HT1080 (cell line): ENCODE results near the gene SPTY2D1. TPM values are rescaled to one million over a fixed set of nuclear protein-coding genes. Genes with fewer than 3 reads are reported as not detected.
"Not testable (repeated sequence)": the region's sequence is repeated elsewhere in the genome, so short reads cannot be mapped to it uniquely, and the experiment has no call there.

ENCODE experiments used
- DNase-seq: peaks from one replicate; pipeline ENCODE4 v3.0.0-alpha.2; 2015; ENCODE audit warnings: low read depth
- total RNA-seq: library from RNA; depleted of rRNA; stranded (reverse); fragments of >200 nt; shearing (Covaris generic); gene quantifications from 2 replicates; pipeline ENCODE4 v1.2.3, GENCODE V29; 2014

The SPTY2D1 gene
- total RNA-seq, 1 experiment from 2014 or later = 16.7 TPM

DNA sequence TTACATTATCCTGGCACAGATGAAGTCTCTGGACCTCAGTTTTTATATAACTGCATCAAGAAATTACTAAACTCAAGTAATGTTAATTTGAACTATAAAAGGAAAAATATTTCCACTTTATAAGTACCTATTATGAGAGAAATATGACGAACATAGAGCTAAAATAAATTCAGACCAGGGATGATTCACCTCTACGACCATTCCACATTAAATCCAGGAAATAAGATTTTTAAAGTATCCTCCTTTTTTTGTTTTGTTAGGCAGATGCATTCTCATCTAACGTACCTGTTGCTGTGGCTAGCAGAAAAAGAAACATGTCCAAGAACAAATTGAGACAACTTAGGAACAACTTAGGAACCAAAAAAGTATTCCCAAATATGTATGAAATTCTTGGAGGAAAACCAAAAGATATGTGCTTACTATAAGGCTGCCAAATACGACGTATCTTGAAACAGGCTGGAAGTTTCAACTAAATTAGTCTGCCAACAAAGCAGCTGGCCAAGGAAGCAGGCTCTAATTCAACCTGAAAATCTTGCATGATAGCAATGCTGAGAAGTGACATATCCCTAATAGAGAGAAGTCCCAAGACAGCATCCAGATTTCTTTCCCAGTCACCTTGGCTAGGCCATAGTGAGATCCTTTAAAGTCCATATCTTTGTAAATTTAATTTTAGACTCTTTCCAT lies 15.7 kb downstream of the SPTY2D1 start:
- no peak for DNase-seq

DNA sequence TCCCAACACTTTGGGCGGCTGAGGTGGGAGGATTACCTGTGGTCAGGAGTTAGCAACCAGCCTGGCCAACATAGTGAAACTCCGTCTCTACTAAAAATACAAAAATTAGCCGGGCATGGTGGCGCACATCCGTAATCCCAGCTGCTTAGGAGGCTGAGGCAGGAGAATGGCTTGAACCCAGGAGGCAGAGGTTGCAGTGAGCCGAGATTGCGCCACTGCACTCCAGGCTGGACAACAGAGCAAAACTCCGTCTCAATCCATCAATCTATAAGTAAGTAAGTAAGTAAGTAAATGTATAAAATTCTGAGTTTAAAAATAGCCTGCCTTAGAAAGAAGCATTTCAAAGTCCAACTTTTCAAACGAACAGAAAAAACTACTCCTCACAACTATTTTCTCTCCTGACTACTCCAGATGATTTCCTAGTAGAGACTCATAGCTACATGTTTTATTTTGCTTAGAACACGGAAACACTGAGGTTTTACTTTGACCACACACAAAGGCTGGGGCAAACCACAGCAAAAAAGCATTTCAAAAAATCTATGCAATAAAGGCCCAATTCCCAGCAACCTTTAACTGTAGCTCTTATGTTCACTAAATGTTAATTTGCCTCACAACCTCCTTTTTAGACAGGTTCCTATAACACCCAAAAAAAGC lies 16.3 kb downstream of the SPTY2D1 start:
- peak; percentile 45 for DNase-seq

DNA sequence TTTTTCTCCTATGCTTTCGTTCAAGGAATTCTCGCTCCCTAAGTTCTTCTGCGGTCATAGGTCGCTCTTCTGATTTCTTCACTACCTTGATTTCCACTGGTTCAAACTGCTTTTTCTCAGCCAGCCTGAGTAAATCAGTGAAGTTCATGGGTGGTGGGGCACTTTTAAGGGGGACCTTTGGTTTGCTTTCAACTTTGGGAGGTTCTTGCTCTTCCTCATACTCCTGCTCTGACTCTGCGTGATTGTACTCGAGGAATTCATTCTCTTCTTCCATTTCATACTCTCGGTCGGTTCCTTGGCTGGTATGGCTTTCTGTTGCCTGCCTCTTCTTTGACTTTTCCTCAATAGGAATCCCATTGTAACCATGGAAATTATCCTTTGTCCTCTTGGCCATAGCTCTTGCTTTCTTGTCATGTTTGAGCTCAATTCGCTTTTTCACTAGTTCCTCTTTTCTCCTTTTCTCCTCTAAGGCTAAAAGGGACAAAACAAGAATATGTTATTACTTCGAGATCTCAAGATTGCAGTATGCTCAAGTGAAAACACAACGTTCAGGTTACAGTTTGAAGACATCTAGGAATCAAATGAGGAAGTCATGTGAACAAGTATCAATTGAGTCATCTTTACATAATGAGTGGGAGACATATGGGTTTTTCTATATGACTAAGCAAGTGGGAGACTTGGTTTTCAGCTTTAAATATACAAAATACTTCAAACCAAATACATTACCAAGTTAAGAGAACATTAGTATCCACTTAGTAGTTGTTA lies 18.3 kb downstream of the SPTY2D1 start:
- peak; percentile 40 for DNase-seq

DNA sequence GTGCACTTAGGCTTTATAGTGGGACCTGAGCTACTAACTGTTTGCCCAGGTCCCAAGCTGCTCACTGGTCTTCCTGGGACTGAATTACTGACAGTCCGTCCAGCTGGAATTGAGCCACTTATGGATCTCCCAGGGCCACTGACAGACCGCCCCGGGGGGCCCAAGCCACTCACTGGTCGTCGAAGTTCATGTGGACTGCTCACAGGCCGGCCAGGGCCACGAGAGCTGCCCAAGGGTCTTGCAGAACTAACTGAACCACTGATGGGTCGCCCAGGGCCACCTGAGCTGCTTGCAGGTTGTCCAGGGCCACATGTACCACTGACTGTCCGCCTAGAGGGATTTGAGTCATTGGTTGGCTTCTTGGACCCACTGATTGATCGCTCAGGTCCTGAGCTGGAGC lies 19.5 kb downstream of the SPTY2D1 start:
- no peak for DNase-seq

DNA sequence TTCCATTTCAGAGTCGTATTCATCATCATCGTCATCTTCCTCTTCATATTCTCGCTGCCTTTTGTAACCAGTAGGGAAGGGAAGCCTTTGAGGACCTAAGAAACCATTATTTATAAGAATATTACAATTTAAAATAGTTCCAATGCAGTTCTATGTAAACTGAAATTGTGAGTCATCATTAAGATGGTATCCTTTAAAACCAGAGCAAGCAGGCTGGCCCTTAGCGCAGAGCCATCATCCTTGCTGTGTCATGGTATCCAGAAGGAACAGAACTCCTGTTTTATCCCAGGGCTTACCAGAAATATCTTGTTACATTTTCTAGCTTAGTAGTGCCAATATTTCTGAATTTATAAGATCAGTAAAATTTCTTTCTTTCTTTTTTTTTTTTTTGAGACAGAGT lies 21.7 kb downstream of the SPTY2D1 start:
- no peak for DNase-seq

DNA sequence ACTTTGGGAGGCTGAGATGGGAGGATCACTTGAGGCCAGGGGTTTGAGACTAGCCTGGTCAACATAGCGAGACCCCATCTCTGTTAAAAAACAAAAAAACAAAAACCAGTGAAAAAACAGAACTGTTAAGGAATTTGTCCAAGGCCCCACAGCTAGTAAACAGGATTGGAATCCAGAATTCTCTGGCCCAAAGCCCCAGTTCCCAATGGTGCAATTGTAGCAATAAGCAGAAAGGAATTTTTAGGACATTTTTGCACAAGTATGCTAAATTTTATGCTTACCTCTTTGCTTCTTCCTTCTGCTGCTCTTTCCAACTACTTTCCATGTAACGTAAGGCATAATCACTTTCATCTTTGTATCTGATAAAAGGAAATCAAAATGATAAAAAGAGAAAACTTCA lies 22.9 kb downstream of the SPTY2D1 start:
- no peak for DNase-seq

DNA sequence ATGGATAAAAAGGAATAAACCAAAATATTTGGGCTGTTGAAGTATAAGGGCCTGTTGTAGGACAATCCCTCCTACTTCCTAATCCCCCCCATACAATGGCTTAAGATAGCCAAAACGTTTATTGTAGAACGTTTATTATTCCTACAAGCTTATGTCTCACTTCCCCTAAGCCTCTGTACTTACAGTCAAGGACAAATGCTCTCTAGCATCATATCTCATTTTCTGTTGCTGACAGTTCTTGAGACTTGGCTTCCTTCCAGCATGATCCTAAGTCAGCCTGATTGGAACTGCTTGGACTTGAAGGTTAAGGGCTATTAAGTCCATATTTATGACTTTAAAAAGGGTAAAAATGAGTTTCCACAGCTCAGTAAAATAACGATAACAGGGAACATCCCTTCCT lies 25.8 kb downstream of the SPTY2D1 start:
- DNase-seq = no peak

DNA sequence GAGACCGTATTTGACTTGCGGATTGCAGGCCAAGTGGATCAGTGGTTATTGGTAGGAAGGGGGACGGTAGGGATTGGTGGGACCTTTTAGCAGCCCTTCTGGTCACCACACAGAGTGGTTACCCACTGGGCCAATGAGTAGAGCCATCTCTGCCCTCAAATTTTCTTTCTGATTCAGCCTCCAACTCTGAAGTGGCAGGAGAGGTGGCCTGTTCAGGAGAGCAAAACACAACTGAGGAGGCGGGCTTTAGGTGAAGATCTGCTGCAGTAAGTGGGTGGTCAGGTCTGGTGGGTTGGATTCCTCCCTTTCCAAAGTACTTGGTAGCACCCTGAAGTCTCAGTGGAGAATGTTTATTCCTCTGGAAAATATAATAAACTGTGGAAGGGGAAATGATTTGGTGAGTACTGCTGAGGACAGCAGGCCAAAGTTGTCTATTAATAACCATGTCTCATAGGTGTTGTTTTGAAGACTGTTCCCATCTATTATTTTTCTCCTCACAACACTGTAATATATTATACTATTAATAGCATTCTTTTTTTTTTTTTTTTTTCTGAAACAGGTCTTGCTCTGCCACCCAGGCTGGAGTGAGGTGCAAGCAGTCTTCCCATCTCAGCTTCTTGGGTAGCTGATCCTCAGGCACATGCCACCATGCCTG lies 33.1 kb downstream of the SPTY2D1 start:
- DNase-seq = no peak

DNA sequence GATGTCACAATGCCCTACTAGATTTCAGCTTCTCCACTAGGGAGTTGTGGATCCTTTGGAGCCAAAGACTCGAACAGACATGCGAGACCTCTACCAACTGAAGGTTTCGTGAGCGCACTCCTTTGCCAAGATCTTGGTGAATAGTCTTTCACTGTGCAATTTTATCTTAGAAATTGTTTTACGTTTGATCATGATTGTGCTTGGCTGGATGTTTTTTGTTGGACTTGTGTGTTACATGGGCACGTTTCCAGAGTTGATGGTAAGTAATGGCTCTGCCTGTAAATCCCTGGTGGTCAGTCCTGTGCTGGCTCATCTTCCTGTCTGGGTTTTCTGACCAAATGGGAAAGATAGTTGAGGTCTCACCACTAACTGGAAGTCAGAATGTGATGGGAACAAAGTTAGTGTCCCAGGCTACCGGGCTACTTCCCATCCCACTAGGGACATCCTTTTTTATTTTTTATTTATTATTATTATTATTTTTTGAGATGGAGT lies 34.4 kb downstream of the SPTY2D1 start, which contains the start of gene MISFA:
Gene MISFA (plus strand): TSS at position 51 of the 492 bp plus-strand sequence. CDS start 140 bp downstream, at position 191.
- DNase-seq = peak; percentile 5

DNA sequence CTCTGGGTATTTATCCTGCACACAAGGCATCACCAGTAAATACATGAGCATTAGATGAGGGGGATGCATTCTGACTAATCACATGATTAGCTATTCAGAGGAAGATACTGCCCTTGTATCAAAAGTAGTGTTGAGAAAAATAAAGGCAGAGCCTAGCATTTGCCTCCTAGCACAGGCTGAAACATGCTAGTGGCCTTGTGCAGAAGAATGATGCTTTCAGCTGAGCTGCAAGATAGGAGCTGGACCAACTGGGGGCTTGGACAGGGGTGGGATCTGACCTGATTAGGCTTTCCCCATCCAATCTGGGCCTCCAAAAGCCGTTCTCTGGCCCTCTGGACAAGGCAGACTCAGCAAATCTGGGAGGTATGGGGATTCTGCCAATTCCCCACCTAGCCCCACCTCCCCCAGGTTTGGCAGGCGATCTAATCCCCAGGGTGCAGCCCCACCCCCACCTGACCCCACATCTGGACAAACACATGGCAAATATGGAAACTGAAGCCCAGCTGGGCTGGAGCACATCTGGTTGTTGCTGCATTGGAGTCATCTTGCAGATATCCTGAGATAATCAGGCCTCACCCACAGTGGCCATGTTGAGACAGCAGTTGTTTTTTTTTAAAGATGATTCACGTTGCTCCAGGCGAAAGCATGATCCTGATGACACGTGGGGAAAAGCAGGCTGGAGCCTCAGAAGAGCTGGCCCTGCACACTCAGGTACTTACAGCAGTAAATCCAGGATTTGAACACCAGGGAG lies 39.0 kb downstream of the SPTY2D1 start:
- peak; percentile 54 for DNase-seq

DNA sequence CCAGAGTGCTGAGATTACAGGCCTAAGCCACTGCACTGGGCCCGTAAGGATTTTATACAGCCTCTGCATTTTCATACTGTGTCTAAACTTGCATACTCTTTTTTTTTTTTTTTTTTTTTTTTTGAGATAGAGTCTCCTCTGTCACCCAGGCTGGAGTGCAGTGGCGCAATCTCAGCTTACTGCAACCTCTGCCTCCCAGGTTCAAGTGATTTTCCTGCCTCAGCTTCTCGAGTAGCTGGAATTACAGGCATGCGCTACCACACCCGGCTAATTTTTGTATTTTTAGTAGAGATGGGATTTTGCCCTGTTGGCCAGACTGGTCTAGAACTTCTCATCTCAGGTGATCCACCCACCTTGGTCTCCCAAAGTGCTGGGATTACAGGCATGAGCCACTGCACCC lies 40.1 kb downstream of the SPTY2D1 start:
- not testable (repeated sequence) for DNase-seq

DNA sequence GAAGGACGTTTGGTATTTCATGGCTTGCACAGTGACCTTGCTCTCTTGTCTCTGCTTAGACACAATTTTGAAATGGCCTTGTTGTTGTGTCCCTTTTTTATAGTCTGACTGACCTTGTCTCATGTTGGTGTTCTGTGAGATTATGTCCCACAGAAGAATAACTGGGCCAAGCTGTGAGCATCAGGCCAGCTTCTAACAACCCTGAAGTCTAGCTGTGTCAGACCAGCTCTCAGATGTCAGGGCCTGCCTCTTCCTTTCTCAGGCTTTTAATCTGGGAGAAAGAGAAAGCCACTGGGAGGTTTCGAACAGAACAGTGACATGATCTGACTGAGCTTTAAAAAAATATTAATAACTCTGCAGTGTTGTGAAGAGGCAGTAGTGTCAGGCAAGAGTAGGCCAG lies 43.6 kb downstream of the SPTY2D1 start:
- DNase-seq = no peak

DNA sequence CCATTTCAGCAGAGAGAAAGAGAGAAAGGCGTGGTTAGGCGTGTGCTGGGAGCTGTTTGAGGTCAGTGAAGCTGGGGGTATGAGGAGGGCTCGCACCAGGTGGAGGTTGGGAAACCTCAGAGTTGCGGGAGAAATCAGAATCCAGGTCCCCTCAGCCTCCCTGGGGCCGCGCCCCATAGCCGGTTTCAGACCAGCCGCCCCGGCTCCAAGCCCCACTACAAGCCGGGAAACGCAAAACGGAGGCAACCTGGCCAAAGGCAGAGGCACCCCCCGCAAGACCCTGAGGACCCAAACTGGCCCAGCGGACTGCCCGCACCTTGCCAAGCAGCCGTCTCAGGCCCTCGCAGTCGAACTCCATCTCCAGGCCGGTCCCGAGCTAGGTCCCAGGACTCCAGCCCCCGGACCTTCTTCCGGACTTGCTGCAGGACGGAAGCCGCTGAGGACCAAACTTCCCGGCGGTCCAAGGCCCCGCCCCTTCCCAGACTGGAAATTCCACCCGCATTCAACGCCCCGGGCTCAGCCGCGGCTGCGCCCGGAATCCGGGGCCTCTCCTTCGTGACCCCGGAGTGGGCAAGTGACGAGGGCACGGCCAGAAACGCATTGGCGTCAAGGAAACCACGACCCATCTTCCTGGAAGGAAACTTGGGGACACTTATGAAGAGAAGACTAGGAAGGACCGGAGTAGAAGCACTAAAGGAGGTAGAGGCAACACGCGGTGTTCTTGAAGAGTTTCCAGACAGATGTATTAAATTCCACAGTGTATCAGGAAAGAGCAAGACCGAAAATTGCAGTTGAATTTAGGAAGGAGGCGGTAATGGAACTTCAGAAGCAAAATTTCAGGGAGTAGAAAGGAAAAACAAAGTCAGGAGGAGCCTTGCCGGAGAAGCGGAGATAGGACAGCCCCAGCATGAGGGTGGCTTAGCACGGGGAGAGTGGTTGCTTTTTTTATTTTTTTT lies 45.6 kb downstream of the SPTY2D1 start, which contains the start of gene UEVLD:
Gene UEVLD (minus strand): TSS at position 438 of the 956 bp plus-strand sequence. CDS start 80 bp downstream, at position 358.
- DNase-seq = peak; percentile 89

DNA sequence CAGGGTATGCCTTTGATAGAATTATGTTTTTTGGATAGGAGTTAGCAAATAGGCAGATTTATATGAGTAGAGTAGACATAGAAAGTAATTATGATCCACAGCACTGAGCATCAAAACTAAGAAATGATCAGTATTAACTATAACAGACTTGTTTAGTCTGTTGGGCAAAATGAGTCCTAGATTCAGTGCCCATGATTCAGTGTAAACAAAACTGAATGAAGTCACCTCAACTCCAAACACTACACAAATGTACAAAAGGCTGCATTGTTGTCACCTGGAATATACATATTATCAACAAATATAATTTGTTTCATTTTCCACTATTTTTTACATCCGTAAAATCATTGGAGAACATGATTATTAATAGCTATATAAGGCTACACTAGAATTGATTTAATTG lies 52.3 kb downstream of the SPTY2D1 start:
- no peak for DNase-seq

DNA sequence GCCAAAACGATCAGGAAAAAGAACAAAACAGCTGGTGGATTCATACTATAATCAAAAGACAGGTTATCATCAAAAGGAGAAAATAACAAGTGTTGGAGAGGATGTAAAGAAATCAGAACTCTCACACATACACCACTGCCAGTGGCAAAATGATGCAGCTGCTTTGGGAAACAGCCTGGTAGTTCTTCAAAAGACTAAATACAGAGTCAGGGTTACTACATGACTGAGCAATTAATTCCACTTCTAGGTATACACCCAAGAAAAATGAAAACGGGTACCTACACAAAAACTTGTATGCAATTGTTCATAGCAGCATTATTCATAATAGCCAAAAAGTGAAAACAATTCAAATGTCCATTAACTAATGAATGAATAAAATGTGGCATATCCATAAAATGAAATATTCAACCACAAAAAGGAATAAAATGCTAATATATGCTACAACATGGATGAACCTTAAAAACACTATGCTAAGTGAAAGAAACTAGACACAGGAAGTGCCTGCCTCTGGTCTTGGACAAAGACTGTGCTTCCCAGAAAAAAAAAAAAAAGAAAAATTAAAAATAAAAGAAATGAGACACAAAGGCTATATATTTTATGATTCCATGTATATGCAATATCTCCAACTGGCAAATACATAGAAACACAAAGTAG lies 53.9 kb downstream of the SPTY2D1 start:
- DNase-seq = no peak

DNA sequence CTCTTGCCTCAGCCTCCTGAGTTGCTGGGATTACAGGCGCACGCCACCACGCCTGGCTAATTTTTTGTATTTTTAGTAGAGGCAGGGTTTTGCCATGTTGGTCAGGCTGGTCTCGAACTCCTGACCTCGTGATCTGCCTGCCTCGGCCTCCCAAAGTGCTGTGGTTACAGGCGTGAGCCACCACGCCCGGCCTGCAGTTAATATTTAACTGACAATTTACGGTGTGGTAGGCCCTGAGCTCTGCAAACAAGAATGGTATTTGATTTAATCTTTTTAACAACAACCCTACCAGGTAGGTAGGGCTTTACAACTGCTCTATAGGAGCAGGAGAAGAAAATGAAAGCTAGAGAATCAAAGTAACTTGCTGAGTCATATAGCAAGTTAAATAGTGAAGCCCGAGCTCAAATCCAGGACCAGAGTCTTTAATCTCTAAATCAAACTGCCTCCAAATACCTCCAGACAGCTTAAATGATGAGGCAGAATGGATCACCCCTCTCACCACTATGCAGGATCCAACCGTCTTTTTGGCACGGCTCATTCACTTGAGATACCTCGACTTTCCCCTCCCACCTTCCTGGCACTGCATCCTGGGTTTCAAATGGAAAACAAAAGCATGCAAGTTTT lies 55.1 kb downstream of the SPTY2D1 start:
- peak; percentile 20 for DNase-seq

DNA sequence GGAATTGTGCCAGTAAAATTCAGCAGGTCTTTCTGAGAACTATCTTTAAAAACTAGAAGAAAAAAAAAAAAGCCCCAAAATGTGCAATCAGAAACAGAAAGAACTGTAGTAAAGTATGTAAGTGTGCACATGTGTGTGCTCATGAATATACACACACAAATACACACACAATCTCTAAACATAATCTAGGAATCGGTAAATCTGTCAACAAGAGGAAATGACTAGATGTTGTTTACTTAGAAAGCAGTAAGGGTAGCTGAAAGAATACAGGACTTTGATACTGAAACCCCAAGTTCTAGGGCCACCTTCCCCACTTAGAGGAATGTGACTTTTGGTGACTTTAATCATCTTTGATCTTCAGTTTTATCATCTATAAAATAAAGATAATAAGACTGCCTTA lies 58.8 kb downstream of the SPTY2D1 start:
- no peak for DNase-seq

DNA sequence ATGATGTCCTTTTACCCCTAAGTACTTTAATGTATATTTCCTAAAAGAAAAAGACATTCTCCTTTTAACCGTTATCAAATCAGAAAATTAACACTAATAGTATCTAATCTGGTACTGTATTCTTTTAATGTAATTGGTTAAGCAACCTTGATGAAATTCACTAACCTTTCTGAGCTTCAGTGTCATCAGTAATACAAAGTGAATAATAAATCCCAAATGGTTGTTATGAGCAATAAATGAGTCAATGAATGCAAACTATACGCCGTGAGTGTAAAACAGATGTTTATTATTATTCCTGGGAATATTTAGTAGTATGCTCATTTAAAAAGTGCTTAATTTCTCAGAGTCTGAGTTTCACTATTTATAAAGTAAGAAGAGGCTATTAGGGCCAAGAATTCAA lies 67.1 kb downstream of the SPTY2D1 start:
- DNase-seq = no peak

DNA sequence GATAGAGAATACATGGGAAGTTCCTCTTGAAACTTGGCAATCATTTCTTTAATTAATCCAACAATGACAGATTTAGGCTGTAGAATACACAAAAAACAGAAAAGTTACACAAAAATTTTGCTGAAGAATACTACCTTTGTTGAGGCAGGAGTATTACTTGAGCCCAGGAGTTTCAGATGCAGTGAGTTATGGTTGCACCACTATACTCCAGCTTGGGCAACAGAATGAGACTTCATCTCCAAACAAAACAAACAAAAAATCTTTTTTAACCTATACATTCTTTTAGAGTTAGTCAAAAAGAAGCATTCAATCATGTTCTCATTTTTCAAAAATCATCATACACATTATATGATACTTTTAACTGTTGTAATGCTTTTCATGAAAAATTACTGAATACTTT lies 67.7 kb downstream of the SPTY2D1 start:
- no peak for DNase-seq
